Posterior vena cava (tissue), 2 donors: ENCODE results near the gene SMCO1. TPM values are rescaled to one million over a fixed set of nuclear protein-coding genes. Genes with fewer than 3 reads are reported as not detected.

Experiments used
- total RNA-seq, 2 donors: library from RNA; stranded (reverse); fragmentation: NEBNext Ultra II Directional; extraction: Animal tissue kit (Norgen Biotek cat#: 25700); gene quantifications; one replicate each; pipeline ENCODE4 v1.2.1, GENCODE V29; 2021
- donor health status: DM: yes; HTN: yes; CAD: no.
- donor health status: DM: yes; HTN: yes; CAD: no.

Gene SMCO1
- total RNA-seq, 2 donors from 2014 or later, result not detected

Other genes starting within 250 kb of the SMCO1 start
- gene PCYT1A, start 227.6 kb downstream of the SMCO1 start, total RNA-seq, result 10 to 100 TPM; 62.9 to 64.9 TPM
- gene DYNLT2B, start 197.1 kb downstream of the SMCO1 start, total RNA-seq, result 1 to 10 TPM; 2.8 to 3.8 TPM
- not detected for gene TM4SF19, start 177.0 kb downstream of the SMCO1 start, total RNA-seq
- 10 to 100 TPM; 41.5 to 42.8 TPM for gene UBXN7, start 82.9 kb downstream of the SMCO1 start, total RNA-seq
- gene RNF168, start 11.6 kb downstream of the SMCO1 start, total RNA-seq, result 10 to 100 TPM; 19.9 to 24.6 TPM
- gene WDR53, start 53.2 kb upstream of the SMCO1 start, total RNA-seq, result 10 to 100 TPM in 1 of 2 donors, 1 to 10 TPM in 1; 8.1 to 10.3 TPM
- gene FBXO45, start 53.3 kb upstream of the SMCO1 start, total RNA-seq, result 10 to 100 TPM in 1 of 2 donors, 1 to 10 TPM in 1; 7.5 to 11.3 TPM
- gene NRROS, start 124.3 kb upstream of the SMCO1 start, total RNA-seq, result 10 to 100 TPM in 1 of 2 donors, 1 to 10 TPM in 1; 8.0 to 10.6 TPM
- gene CEP19, start 196.9 kb upstream of the SMCO1 start, total RNA-seq, result 1 to 10 TPM in 1 of 2 donors, under 1 TPM in 1; 0.69 to 1.3 TPM
- gene PIGX, start 197.0 kb upstream of the SMCO1 start, total RNA-seq, result 10 to 100 TPM; 23.9 to 24.1 TPM
- 10 to 100 TPM; 39.7 to 57.9 TPM for gene PAK2, start 224.5 kb upstream of the SMCO1 start, total RNA-seq